ENCODE data around the gene RNGTT. TPM values are rescaled to one million over a fixed set of nuclear protein-coding genes. Genes with fewer than 3 reads are reported as not detected.
A peak's percentile ranks its signal among the peaks of the same experiment; 100 is the strongest.
"Not testable (repeated sequence)": the region's sequence is repeated elsewhere in the genome, so short reads cannot be mapped to it uniquely, and the experiment has no call there.

The RNGTT gene
- total RNA-seq, 1 donor from 2014 or later: 23.3 TPM

GRCh38 chr6:88914180-88914579 lies 49.2 kb downstream of the RNGTT start:
- H3K4me3 Mint-ChIP-seq: no peak overlapping the region
- peaks cover 12% of the 10 kb centered on the region for H3K36me3 Mint-ChIP-seq (ENCODE audit: low read depth)
- no peak for DNase-seq (ENCODE audit: low read depth, low spot score)
- H3K27ac Mint-ChIP-seq (ENCODE audit: unreplicated experiment): peak overlapping the region; percentile 57
- peaks cover 23% of the 10 kb centered on the region for H3K4me1 Mint-ChIP-seq
- H3K9me3 Mint-ChIP-seq: peaks cover 7% of the 10 kb centered on the region
- TF ChIP-seq, protein P1, sequence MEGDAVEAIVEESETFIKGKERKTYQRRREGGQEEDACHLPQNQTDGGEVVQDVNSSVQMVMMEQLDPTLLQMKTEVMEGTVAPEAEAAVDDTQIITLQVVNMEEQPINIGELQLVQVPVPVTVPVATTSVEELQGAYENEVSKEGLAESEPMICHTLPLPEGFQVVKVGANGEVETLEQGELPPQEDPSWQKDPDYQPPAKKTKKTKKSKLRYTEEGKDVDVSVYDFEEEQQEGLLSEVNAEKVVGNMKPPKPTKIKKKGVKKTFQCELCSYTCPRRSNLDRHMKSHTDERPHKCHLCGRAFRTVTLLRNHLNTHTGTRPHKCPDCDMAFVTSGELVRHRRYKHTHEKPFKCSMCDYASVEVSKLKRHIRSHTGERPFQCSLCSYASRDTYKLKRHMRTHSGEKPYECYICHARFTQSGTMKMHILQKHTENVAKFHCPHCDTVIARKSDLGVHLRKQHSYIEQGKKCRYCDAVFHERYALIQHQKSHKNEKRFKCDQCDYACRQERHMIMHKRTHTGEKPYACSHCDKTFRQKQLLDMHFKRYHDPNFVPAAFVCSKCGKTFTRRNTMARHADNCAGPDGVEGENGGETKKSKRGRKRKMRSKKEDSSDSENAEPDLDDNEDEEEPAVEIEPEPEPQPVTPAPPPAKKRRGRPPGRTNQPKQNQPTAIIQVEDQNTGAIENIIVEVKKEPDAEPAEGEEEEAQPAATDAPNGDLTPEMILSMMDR (conservative IDR thresholded peaks at IDR 0.05): no peak
- no peaks in the 10 kb centered on the region for H3K27me3 Mint-ChIP-seq (ENCODE audit: low read depth)

- DNase-seq (ENCODE audit: low read depth, low spot score): no peak
- TF ChIP-seq, protein P1 (conservative IDR thresholded peaks at IDR 0.05): no peak
- peak overlapping the region; percentile 2 for H3K27ac Mint-ChIP-seq (ENCODE audit: unreplicated experiment)
- no peak overlapping the region for H3K4me3 Mint-ChIP-seq
- H3K4me1 Mint-ChIP-seq: peaks cover 23% of the 10 kb centered on the region
- peaks cover 7% of the 10 kb centered on the region for H3K9me3 Mint-ChIP-seq
- H3K27me3 Mint-ChIP-seq (ENCODE audit: low read depth): no peaks in the 10 kb centered on the region
- H3K36me3 Mint-ChIP-seq (ENCODE audit: low read depth): peaks cover 12% of the 10 kb centered on the region
These were observed 49.9 kb downstream of the RNGTT start for GRCh38 chr6:88913471-88913870.

DNA sequence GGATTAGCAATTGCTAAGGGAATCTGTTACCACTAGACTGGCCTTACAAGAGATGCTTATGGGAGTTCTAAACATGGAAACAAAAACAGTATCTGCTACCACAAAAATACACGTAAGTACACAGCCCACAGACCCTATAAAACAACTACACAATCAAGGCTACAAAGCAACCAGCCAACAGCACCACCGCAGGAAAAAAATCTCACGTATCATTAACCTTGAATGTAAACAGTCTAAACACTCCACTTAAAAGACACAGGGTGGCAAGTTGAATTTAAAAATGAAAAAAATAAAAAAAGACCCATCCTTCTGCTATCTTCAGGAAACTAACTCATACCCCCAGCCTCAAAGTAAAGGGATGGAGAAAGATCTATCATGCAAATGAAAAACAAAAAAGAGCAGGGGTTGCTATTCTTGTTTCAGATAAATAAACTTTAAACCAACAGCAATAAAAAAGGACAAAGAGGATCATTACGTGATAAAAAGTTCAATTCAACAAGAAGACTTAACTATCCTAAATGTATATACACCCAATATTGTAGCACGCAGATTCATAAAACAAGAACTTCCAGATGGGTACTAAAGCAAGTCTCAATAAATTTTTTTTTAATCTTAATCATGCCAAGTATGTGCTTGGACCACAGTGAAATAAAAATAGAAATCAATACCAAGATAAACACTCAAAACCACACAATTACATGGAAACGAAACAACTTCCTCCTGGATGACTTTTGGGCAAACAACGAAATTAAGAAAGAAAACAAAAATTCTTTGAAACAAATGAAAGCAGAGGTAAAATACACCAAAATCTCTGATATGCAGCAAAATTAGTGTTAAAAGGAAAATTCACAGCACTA lies 52.3 kb downstream of the RNGTT start:
- H3K27me3 Mint-ChIP-seq (ENCODE audit: low read depth): no peaks in the 10 kb centered on the region
- peaks cover 10% of the 10 kb centered on the region for H3K9me3 Mint-ChIP-seq
- TF ChIP-seq, protein P1 (conservative IDR thresholded peaks at IDR 0.05): no peak
- H3K4me3 Mint-ChIP-seq: no peak overlapping the region
- H3K27ac Mint-ChIP-seq (ENCODE audit: unreplicated experiment): no peak overlapping the region
- no peak for DNase-seq (ENCODE audit: low read depth, low spot score)
- H3K4me1 Mint-ChIP-seq: peaks cover 23% of the 10 kb centered on the region
- peaks cover 15% of the 10 kb centered on the region for H3K36me3 Mint-ChIP-seq (ENCODE audit: low read depth)

DNA sequence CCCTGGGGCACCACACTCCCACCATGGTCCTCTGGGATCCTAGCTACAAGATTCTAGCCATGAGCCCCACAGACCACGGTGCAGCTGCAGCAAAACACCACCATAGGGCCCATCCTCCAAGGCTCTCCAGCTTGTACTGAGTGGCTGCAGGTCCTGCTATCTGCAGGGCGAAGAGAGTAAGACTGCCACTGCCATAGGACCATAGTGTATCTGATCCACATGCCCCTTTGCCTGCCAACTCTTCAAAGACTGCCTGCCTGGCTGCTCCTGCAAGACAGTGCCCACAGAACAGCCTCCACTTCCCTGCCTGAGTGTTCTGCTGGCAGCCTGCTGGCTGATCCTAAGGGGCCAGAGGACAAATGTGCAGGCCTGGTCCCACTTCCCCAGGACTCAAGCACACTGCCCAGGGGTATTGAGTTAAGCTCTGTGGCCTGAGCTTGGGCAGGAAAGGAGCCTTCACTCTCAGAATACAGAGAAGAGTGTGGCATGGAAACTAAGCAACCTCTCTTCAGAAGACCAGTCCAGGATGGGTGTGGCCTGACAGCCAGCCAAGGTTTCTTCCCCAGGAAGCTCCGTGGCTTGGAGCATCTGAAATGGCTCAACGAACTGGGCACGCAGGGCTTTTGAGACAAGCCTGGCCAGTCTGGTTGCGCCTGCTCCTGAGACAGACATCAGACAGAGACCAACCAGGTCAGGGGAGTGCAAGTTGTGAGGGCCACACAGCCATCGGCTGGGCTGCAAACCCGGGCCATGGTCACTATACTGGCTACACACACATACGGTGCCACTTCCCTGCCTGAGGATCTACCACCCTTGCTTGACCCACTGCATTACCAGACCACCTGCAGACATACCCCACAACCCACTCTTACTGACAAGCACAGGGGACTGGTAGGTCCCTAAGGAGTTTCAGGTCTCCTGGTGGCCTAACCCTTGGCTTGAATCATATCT lies 54.5 kb downstream of the RNGTT start:
- Mint-ChIP-seq H3K27ac (ENCODE audit: unreplicated experiment) (no peak overlapping the region), H3K4me1 (peaks cover 23% of the 10 kb centered on the region), H3K27me3 (ENCODE audit: low read depth) (no peaks in the 10 kb centered on the region), H3K9me3 (peaks cover 3% of the 10 kb centered on the region), H3K4me3 (no peak overlapping the region), H3K36me3 (ENCODE audit: low read depth) (peaks cover 13% of the 10 kb centered on the region)
- no peak for DNase-seq (ENCODE audit: low read depth, low spot score)
- TF ChIP-seq, protein P1 (conservative IDR thresholded peaks at IDR 0.05): no peak

GRCh38 chr6:88907148-88907547 lies 56.3 kb downstream of the RNGTT start:
- not testable (repeated sequence) for DNase-seq (ENCODE audit: low read depth, low spot score); H3K27ac Mint-ChIP-seq (ENCODE audit: unreplicated experiment)
- H3K36me3 Mint-ChIP-seq (ENCODE audit: low read depth): peaks cover 15% of the 10 kb centered on the region

More at GRCh38 chr6:88907148-88907547, 56.3 kb downstream of the RNGTT start:
- H3K4me3 Mint-ChIP-seq; H3K27me3 Mint-ChIP-seq (ENCODE audit: low read depth); H3K9me3 Mint-ChIP-seq: not testable (repeated sequence)
- peaks cover 10% of the 10 kb centered on the region for H3K4me1 Mint-ChIP-seq

All from neural crest cell (in vitro differentiated cells).